ENCODE measurements around the gene ZNF805.
"Not testable (repeated sequence)": the region's sequence is repeated elsewhere in the genome, so short reads cannot be mapped to it uniquely, and the experiment has no call there.

The ZNF805 gene

GRCh38 chr19:57244513-57244912, 4.1 kb downstream of the ZNF805 start:
- H3K4me3 ChIP-seq (replicated peaks; ENCODE audit: low read depth, low read length), result no peak overlapping the region
- TF ChIP-seq CTCF (IDR thresholded peaks at IDR 0.05; ENCODE audit: low read depth, low read length, missing control alignments), result no peak
- DNase-seq (ENCODE audit: extremely low read depth, low read depth), result no peak

- DNase-seq (ENCODE audit: extremely low read depth, low read depth), result no peak
- H3K4me3 ChIP-seq (replicated peaks; ENCODE audit: low read depth, low read length), result no peak overlapping the region
- TF ChIP-seq CTCF (IDR thresholded peaks at IDR 0.05; ENCODE audit: low read depth, low read length, missing control alignments), result no peak
Observed at GRCh38 chr19:57245066-57245465, 4.6 kb downstream of the ZNF805 start.

GRCh38 chr19:57245959-57246358, 5.5 kb downstream of the ZNF805 start:
- no peak for DNase-seq (ENCODE audit: extremely low read depth, low read depth)
- H3K4me3 ChIP-seq (replicated peaks; ENCODE audit: low read depth, low read length), result no peak overlapping the region
- TF ChIP-seq CTCF (IDR thresholded peaks at IDR 0.05; ENCODE audit: low read depth, low read length, missing control alignments), result no peak

- H3K4me3 ChIP-seq (replicated peaks; ENCODE audit: low read depth, low read length), result no peak overlapping the region
- no peak for TF ChIP-seq CTCF (IDR thresholded peaks at IDR 0.05; ENCODE audit: low read depth, low read length, missing control alignments)
- DNase-seq (ENCODE audit: extremely low read depth, low read depth), result no peak
Observed at GRCh38 chr19:57248646-57249045, 8.2 kb downstream of the ZNF805 start.

GRCh38 chr19:57249329-57249728, 8.9 kb downstream of the ZNF805 start:
- DNase-seq (ENCODE audit: extremely low read depth, low read depth), result no peak
- no peak overlapping the region for H3K4me3 ChIP-seq (replicated peaks; ENCODE audit: low read depth, low read length)
- TF ChIP-seq CTCF (IDR thresholded peaks at IDR 0.05; ENCODE audit: low read depth, low read length, missing control alignments), result no peak

- DNase-seq (ENCODE audit: extremely low read depth, low read depth); H3K4me3 ChIP-seq (replicated peaks; ENCODE audit: low read depth, low read length): not testable (repeated sequence)
Observed at GRCh38 chr19:57253767-57254166, 13.3 kb downstream of the ZNF805 start.

- H3K4me3 ChIP-seq (replicated peaks; ENCODE audit: low read depth, low read length), result no peak overlapping the region
- DNase-seq (ENCODE audit: extremely low read depth, low read depth), result no peak
- TF ChIP-seq CTCF (IDR thresholded peaks at IDR 0.05; ENCODE audit: low read depth, low read length, missing control alignments), result no peak
Observed at GRCh38 chr19:57262044-57262443, 21.6 kb downstream of the ZNF805 start.
